Measurements from ENCODE around the gene POLE2. TPM values are rescaled to one million over a fixed set of nuclear protein-coding genes. Genes with fewer than 3 reads are reported as not detected.
A peak's percentile ranks its signal among the peaks of the same experiment; 100 is the strongest.

Gene POLE2
- total and polyA plus RNA-seq, 2 of the 13 experiments (the other 11 are each of a cell fraction or from before 2014, with no cell fraction given): 16.6 to 37.0 TPM

- TF ChIP-seq ZNF691 (CRISPR knock-in tag; IDR thresholded peaks at IDR 0.05; ENCODE audit: borderline replicate concordance, low read depth) (peak; percentile 20; the same call in 1 of the 2 replicates), ZBTB4 (CRISPR knock-in tag; IDR thresholded peaks at IDR 0.05; ENCODE audit: borderline replicate concordance) (no peak), MAX (IDR thresholded peaks at IDR 0.05) (peak; percentile 87), HOXA3 (CRISPR knock-in tag; IDR thresholded peaks at IDR 0.05) (peak; percentile 0; the same call in 1 of the 2 replicates), PRMT3 (CRISPR knock-in tag; IDR thresholded peaks at IDR 0.05; ENCODE audit: borderline replicate concordance, low read depth) (0 out of 2 replicates have a peak, but pooled peaks have one; percentile 8), ZNF30 (CRISPR knock-in tag; IDR thresholded peaks at IDR 0.05) (peak; percentile 89; the same call in 1 of the 2 replicates), ZNF318 (CRISPR knock-in tag; IDR thresholded peaks at IDR 0.05) (peak; percentile 84), RFX5 (IDR thresholded peaks at IDR 0.05; ENCODE audit: low read depth, low read length) (no peak), ZNF7 (CRISPR knock-in tag; IDR thresholded peaks at IDR 0.05) (no peak), RXRA (CRISPR knock-in tag; IDR thresholded peaks at IDR 0.05) (no peak), ZZZ3 (CRISPR knock-in tag; IDR thresholded peaks at IDR 0.05; ENCODE audit: borderline replicate concordance) (0 out of 2 replicates have a peak, but pooled peaks have one; percentile 42), ZNF20 (CRISPR knock-in tag; IDR thresholded peaks at IDR 0.05) (no peak), ZNF775 (CRISPR knock-in tag; IDR thresholded peaks at IDR 0.05; ENCODE audit: borderline replicate concordance) (0 out of 2 replicates have a peak, but pooled peaks have one; percentile 58), ZNF24 (IDR thresholded peaks at IDR 0.05) (no peak), ISX (CRISPR knock-in tag; conservative IDR thresholded peaks at IDR 0.05) (0 out of 2 replicates have a peak, but pooled peaks have one; percentile 24), NCOA2 (CRISPR knock-in tag; IDR thresholded peaks at IDR 0.05) (no peak)
These were observed 53.3 kb downstream of the POLE2 start, which contains the start of gene DNAAF2 (continued) for GRCh38 chr14:49634547-49635334.
